Measurements from ENCODE around the gene IL21R. TPM values are rescaled to one million over a fixed set of nuclear protein-coding genes. Genes with fewer than 3 reads are reported as not detected.
A peak's percentile ranks its signal among the peaks of the same experiment; 100 is the strongest.

Gene IL21R
- total and polyA plus RNA-seq, 2 donors (not counting 3 experiments of a cell fraction or from before 2014, with no cell fraction given) = 0.03 TPM; not detected in 1

DNA sequence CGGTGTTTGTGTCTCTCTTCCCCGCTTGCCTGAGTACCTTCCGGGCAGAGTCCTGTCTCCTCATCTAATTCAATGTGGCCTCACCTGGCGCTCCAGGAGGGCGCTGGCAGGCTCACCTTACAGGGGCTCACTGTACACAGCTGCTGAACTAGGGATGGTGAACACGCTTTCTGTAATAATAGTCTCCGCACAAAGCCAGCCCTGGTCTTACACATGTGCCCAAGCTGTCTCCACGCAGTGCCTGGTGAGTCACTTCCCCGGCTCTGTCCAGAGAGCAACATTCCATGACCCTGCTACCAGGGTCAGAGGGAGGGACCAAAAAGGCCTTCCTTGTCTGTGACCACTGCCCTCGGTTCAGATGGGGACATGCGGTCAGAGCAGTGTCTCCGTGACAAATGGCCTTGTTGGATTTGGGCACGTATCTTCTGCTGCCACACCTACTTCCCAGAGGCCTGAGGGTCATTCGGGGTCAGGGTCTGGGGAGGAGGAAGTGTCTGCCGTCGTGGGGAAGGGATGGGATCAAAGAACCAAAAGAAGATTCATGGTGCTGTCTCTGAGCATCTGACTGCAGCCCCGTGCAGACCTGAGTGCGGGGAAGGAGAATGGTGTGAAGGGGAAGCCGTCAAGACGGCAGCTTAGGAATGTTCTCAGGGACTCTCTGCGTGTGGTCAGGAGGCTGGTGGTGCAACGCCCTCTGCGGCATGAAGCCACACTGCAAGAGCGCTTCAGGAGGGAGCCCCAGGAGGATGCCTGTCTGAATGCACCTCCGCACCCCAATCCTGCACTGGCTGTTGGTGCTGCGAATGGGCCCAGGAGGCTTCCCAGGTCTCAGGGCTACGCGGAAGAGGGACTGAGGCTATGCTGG is 68.8 kb downstream of the IL21R start:
- H3K4me3 ChIP-seq (replicated peaks in 1 of 3; ENCODE audit: insufficient read depth in 1 of 3, low read depth in 1 of 3, low read length in 3 of 3) = no peak overlapping the region
- peak; percentile 96 for FAIRE-seq
- TF ChIP-seq, protein P1, sequence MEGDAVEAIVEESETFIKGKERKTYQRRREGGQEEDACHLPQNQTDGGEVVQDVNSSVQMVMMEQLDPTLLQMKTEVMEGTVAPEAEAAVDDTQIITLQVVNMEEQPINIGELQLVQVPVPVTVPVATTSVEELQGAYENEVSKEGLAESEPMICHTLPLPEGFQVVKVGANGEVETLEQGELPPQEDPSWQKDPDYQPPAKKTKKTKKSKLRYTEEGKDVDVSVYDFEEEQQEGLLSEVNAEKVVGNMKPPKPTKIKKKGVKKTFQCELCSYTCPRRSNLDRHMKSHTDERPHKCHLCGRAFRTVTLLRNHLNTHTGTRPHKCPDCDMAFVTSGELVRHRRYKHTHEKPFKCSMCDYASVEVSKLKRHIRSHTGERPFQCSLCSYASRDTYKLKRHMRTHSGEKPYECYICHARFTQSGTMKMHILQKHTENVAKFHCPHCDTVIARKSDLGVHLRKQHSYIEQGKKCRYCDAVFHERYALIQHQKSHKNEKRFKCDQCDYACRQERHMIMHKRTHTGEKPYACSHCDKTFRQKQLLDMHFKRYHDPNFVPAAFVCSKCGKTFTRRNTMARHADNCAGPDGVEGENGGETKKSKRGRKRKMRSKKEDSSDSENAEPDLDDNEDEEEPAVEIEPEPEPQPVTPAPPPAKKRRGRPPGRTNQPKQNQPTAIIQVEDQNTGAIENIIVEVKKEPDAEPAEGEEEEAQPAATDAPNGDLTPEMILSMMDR (IDR thresholded peaks at IDR 0.05; ENCODE audit: extremely low read depth in 1 of 2, insufficient read depth in 1 of 2, low read depth in 1 of 2, low read length in 2 of 2) = peak; percentile 6 to 51
- TF ChIP-seq POLR2AphosphoS5 (IDR thresholded peaks at IDR 0.05; ENCODE audit: insufficient read depth, low read depth, low read length) (peak; percentile 73), POLR2A (IDR thresholded peaks at IDR 0.05; ENCODE audit: low read depth, low read length) (no peak), EZH2 (IDR thresholded peaks at IDR 0.05; ENCODE audit: borderline replicate concordance, low read depth, low read length, severe bottlenecking) (no peak), JUN (IDR thresholded peaks at IDR 0.05; ENCODE audit: borderline replicate concordance, insufficient read depth, insufficient read length, low read depth) (peak; percentile 88), FOS (IDR thresholded peaks at IDR 0.05; ENCODE audit: borderline replicate concordance, insufficient read depth, low read length) (peak; percentile 87), GATA2 (IDR thresholded peaks at IDR 0.05; ENCODE audit: insufficient read depth, insufficient read length, low read depth, low read length) (no peak), MYC (IDR thresholded peaks at IDR 0.05; ENCODE audit: low read depth, low read length) (peak; percentile 91)
- TF ChIP-seq, protein P2, sequence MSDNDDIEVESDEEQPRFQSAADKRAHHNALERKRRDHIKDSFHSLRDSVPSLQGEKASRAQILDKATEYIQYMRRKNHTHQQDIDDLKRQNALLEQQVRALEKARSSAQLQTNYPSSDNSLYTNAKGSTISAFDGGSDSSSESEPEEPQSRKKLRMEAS (IDR thresholded peaks at IDR 0.05; ENCODE audit: insufficient read depth, insufficient read length) = peak; percentile 78
- H3K79me2 ChIP-seq (ENCODE audit: control insufficient read depth, insufficient read depth, low read length) = no peaks in the 10 kb centered on the region
- peaks cover 24% of the 10 kb centered on the region for H3K4me1 ChIP-seq (ENCODE audit: control insufficient read depth, extremely low read depth, insufficient read depth, low read length)
- H3K9ac ChIP-seq (replicated peaks; ENCODE audit: extremely low read depth, insufficient read depth, low read length) = peak overlapping the region; percentile 36
- H3K9me1 ChIP-seq (replicated peaks; ENCODE audit: control insufficient read depth, extremely low read depth, insufficient read depth, low read length) = no peaks in the 10 kb centered on the region
- H4K20me1 ChIP-seq (replicated peaks; ENCODE audit: control insufficient read depth, extremely low read depth, insufficient read depth, low read length) = no peaks in the 10 kb centered on the region
- ChIA-PET CTCF (interaction anchor here (0.6 to 1.4 kb wide), 4 partner anchors 9 to 103 kb away, joined by 3 to 5 read pairs (median 4); partner anchors contain the start of genes GTF3C1 and KATNIP), POLR2A (interaction anchor here (0.6 kb wide), 1 partner anchor 388 kb away, joined by 4 read pairs; no protein-coding TSS in a partner anchor)
- H2AFZ ChIP-seq (ENCODE audit: low read depth, low read length) = peak overlapping the region; percentile 7
- peak; percentile 84 for DNase-seq (ENCODE audit: low read depth, low spot score)
- no TSS peak for BruUV-seq (replicated peaks)
- no peaks in the 10 kb centered on the region for H3K9me3 ChIP-seq (replicated peaks; ENCODE audit: control insufficient read depth, insufficient read depth, low read length)
- peak overlapping the region; percentile 94 for H3K27ac ChIP-seq (ENCODE audit: insufficient read depth, low read depth, low read length)
- H3K36me3 ChIP-seq (ENCODE audit: control insufficient read depth in 2 of 2, extremely low read depth in 1 of 2, insufficient read depth in 2 of 2, low read length in 2 of 2) = peaks cover 26 to 38% of the 10 kb centered on the region in 2 experiments
- dilution Hi-C loops (cut with MboI; ENCODE audit: extremely low pct_ligation_motif_present, low sequenced_read_pairs) (no loop called here), intact Hi-C loops (cut with micrococcal nuclease) (loop anchor here (1.0 kb wide), 1 partner anchor 9 kb away; no protein-coding TSS in a partner anchor)
- no peaks in the 10 kb centered on the region for H3K27me3 ChIP-seq (ENCODE audit: control insufficient read depth in 2 of 2, insufficient read depth in 2 of 2, low read length in 2 of 2)
- peak overlapping the region; percentile 1 for H3K4me2 ChIP-seq (ENCODE audit: insufficient read depth, low read length)
